ENCODE measurements around the gene KCTD20.

Gene KCTD20

DNA sequence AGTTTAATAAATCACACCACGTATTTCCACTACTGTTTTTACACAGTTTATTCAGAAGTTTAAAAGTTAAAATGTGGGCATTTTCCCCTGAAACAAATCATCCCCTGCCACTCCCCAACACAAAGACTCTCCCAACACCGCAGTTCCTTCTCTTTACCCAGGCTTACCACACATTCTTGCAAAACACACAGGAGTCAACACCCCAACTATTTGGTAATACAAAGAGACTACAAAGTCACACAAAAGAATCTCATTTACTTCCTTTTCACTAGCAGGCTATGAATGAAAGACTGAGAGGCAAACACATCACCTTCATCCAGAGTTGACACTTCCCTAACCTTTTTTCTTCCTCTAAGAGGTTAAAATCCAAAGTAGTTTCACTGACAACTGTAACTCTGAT is 51.1 kb downstream of the KCTD20 start:
- no peak for DNase-seq (ENCODE audit: low read depth)

DNA sequence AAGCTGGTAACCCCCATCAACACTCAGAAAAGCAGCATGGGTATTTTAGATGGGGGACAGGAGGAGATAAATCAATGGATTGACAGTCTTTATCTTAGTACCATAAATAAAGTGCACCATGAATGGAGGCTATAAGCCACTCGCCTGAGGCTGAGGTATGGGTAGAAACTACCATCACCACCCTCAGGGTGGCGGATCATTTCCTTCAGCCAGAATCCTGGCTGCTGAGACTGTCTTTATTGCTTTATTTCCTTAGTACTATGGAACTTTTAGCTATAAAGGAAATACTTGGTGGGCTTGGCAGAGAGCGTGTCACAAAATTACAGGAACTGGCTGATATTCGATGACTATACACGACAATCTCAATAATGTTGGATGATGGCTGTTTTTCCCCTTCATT is 52.3 kb downstream of the KCTD20 start:
- DNase-seq (ENCODE audit: low read depth), result no peak

GRCh38 chr6:36499918-36500317 is 57.1 kb downstream of the KCTD20 start:
- DNase-seq (ENCODE audit: low read depth), result no peak

GRCh38 chr6:36501686-36502085 is 58.9 kb downstream of the KCTD20 start:
- DNase-seq (ENCODE audit: low read depth), result no peak

DNA sequence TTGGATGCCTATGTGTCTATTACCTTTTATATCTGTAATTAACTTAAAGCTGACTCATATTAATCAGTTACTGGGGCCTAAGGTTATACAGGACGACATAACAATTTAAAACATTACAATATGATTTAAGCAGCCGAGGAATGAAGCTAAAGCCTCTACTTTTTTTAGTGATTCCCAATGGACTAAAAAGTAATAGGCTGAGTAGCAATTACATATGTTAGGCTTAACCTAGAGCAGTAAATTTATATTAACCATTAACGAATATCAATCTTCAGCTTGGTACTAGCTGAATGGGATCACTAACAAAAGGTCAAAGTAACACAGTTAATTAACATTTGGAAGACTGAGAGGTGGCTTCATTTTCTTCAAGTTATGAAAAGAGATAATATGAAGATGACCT is 61.4 kb downstream of the KCTD20 start:
- no peak for DNase-seq (ENCODE audit: low read depth)

- no peak for DNase-seq (ENCODE audit: low read depth)
These were observed 62.2 kb downstream of the KCTD20 start for GRCh38 chr6:36504982-36505381.

GRCh38 chr6:36505744-36506534 is 63.1 kb downstream of the KCTD20 start:
- no peak for DNase-seq (ENCODE audit: low read depth)

- no peak for DNase-seq (ENCODE audit: low read depth)
These were observed 63.8 kb downstream of the KCTD20 start for GRCh38 chr6:36506611-36507010.

- DNase-seq (ENCODE audit: low read depth), result no peak
These were observed 65.7 kb downstream of the KCTD20 start for GRCh38 chr6:36508532-36508931.

- no peak for DNase-seq (ENCODE audit: low read depth)
These were observed 67.6 kb downstream of the KCTD20 start for GRCh38 chr6:36510365-36510764.

GRCh38 chr6:36514554-36515456 is 72.0 kb downstream of the KCTD20 start:
- DNase-seq (ENCODE audit: low read depth), result no peak

DNA sequence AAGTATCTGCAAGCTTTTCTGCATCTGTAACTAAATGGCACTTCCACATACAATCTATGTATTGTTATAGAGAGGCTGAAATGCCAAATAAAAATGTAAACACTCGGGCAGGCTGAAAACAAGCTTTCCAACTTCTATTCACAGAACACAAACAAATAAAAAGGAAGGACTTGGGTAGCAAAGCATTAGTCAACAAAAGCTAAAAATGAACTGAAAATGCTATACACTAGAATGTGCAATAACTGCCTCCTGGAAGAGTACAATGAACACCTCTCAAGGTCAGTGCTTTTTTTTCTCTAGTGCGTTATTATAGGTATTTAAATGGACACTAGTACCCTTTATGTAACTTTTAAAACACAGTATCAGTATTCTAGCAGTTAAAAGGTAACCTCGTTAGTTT is 73.0 kb downstream of the KCTD20 start:
- DNase-seq (ENCODE audit: low read depth), result no peak

DNA sequence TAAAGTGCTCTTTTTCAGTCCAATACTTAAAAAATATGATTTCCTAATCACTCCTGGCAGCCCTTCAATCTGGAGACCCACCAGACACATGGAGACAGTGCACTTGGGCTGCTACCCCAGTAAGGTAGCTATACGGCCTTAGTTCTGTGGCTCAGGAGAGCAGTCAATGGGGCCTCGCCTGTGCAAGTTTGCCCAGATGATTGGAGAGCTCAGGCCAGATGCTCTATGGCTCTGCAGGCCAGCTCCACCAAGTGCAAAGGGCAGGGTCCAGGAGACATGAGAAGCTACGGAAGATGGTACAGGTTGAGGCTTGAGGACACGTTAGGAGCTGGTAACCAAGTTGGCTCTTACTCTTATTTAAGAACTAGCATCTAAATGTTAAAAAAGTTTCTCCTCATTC is 73.8 kb downstream of the KCTD20 start:
- no peak for DNase-seq (ENCODE audit: low read depth)

- no peak for DNase-seq (ENCODE audit: low read depth)
These were observed 74.2 kb downstream of the KCTD20 start for GRCh38 chr6:36516988-36517387.

GRCh38 chr6:36517408-36517807 is 74.6 kb downstream of the KCTD20 start:
- no peak for DNase-seq (ENCODE audit: low read depth)

DNA sequence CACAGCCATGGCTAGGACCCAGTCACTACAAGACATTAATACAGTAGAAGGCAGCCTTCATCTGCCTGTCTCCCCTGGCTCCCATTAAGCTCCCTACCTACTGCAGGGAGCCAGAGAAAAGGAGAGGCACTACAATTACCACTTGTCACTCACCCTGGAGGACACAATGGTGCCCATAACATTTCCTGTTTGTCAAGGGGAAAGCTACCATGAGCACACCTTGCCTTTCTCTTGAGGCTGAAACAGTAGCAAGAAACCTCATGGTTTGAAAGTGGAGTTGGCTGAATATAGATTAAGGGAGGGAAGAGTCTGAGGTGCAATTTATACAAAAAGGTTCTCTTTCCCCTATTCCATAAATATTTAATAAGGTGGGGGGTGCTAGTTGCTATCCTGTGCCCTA is 76.6 kb downstream of the KCTD20 start:
- no peak for DNase-seq (ENCODE audit: low read depth)

DNA sequence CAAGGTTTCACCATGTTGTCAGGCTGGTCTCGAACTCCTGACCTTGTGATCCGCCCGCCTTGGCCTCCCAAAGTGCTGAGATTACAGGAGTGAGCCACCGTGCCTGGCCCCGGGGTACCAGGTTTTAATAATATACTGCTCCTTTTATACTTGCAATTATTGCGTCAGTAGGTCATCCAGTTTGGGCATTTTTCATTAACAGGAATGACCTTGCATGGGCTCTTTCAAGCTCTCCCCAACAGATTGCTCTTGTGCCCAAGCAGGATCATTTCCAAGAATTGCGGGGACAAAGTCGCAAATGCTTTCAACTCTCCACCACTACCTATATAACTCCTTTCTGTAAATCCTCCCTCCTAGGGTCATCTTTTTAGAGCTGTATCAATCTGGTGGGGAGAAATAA is 80.7 kb downstream of the KCTD20 start:
- DNase-seq (ENCODE audit: low read depth), result no peak

DNA sequence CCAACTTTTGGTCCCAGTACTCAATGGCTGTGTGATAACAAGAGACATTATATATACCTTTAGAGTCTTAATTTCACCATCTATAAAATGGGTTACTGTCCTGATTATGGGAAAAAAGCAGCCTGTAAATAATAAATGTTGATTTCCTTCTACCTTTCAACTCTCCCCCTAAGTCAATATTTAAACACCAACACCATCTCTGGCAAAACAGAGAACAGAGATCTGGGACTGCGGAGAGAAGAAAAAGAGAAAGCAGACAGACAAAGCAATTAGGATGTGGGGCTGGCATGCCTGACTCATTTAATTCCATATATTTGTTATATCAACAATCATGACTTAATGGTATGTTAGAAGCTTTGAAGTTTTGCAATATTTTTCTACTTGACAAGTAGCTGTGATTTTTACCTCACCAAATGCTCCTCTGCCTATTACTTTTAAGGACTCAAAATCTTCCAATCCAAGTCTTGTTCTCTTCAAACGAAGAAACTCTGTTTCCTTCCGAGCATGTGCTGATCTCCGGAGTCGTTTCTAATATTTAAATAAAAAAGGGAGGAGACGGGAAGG is 81.2 kb downstream of the KCTD20 start:
- DNase-seq (ENCODE audit: low read depth), result no peak

DNA sequence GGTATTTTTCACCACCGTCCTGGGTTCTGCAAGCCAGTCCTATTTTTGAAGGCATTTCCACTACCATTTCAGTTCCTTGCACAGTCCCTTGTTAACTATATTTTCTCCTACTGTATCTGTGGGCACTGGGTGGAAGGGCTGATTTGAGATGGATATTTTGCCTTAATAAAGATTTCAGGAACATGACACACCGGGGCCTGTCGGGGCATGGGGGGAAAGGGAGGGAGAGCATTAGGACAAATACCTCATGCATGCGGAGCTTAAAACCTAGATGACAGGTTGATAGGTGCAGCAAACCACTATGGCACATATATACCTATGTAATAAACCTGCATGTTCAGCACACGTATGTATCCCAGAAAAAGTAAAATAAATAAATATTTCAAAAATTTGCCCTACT is 82.1 kb downstream of the KCTD20 start:
- no peak for DNase-seq (ENCODE audit: low read depth)

DNA sequence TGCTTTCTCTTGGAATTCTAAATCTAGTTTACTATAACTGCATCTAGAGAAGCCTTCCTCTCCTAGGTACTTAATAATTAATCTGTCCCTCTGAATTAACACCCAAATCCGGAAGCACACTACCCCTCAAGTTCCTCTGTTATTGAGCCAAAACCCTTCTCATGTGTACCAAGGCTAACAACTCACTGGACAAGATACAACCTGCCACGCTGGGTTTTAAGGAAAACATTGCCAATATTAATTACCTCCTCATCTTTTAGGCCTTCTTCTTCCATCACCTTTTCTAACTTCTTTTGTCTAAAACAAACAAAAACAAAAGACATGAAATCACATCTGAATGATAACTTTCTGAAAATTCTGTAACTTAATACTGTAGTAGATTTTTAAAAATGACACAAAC is 82.5 kb downstream of the KCTD20 start:
- no peak for DNase-seq (ENCODE audit: low read depth)

GRCh38 chr6:36526066-36526465 is 83.3 kb downstream of the KCTD20 start:
- no peak for DNase-seq (ENCODE audit: low read depth)

DNA sequence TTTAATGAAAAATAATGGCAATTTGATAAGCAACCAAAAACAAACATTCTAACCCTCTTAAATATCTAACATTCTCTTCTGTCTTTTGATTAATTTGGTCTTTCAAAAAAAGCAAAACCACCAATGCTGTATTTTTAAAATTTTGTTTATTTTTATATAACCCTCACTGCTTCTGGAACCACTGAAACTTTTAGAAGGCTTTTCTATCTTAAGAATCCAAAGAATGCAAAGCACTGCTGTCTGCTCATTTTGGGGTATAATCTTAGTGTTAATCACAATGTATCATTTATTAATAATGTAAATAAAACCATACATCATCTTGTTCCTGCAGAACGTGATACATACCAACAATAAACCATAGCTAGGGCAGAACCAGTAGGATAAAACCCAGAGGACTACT is 90.5 kb downstream of the KCTD20 start:
- DNase-seq (ENCODE audit: low read depth), result no peak
